Muscle layer of duodenum (tissue), 2 donors: Measurements from ENCODE around the gene DCBLD2.
A peak's percentile ranks its signal among the peaks of the same experiment; 100 is the strongest.

Experiments used
- H3K27ac ChIP-seq: one replicate; pipeline ENCODE4 v1.7.0; 2013; ENCODE audit warnings: mild to moderate bottlenecking, low read length
- H3K27me3 ChIP-seq: one replicate; pipeline ENCODE4 v1.7.0; 2013; ENCODE audit warnings: low read depth, mild to moderate bottlenecking, control low read depth, low read length
- H3K36me3 ChIP-seq, 2 donors: one replicate each; pipeline ENCODE4 v1.7.0; 2013; ENCODE audit warnings: low read length in 2 of 2, control low read depth in 1 of 2, mild to moderate bottlenecking in 1 of 2; ENCODE audit not compliant: insufficient read depth in 2 of 2, control insufficient read depth in 1 of 2
- H3K4me1 ChIP-seq, 2 donors: one replicate each; pipeline ENCODE4 v1.7.0; 2013; ENCODE audit warnings: low read length in 2 of 2, mild to moderate bottlenecking in 2 of 2, control low read depth in 1 of 2, moderate library complexity in 1 of 2; ENCODE audit not compliant: insufficient read depth in 2 of 2, control insufficient read depth in 1 of 2
- H3K4me3 ChIP-seq, 2 donors: one replicate each; pipeline ENCODE4 v1.7.0; 2013; ENCODE audit warnings: low read length in 2 of 2, low read depth in 1 of 2, mild to moderate bottlenecking in 1 of 2
- H3K9me3 ChIP-seq, 2 donors: one replicate each; pipeline ENCODE4 v1.7.0; 2013; ENCODE audit warnings: low read length in 2 of 2, control low read depth in 1 of 2, mild to moderate bottlenecking in 1 of 2; ENCODE audit not compliant: control insufficient read depth in 1 of 2
- donor health status: healthy.

The DCBLD2 gene

GRCh38 chr3:98901392-98902350, at the start of gene DCBLD2:
Gene DCBLD2, minus strand, starts transcription at chr3:98901695. Its CDS starts 369 bp downstream, at chr3:98901326.
- peak within 1 kb of the TSS; percentile 78 to 96 for H3K4me3 ChIP-seq
- H3K27ac ChIP-seq = peak within 1 kb of the TSS; percentile 89
- H3K27me3 ChIP-seq = no peaks in the 10 kb centered on the region
- H3K4me1 ChIP-seq = peaks cover 0 to 13% of the 10 kb centered on the region in 2 donors
- H3K9me3 ChIP-seq = no peaks in the 10 kb centered on the region
- H3K36me3 ChIP-seq = no peaks in the 10 kb centered on the region

DNA sequence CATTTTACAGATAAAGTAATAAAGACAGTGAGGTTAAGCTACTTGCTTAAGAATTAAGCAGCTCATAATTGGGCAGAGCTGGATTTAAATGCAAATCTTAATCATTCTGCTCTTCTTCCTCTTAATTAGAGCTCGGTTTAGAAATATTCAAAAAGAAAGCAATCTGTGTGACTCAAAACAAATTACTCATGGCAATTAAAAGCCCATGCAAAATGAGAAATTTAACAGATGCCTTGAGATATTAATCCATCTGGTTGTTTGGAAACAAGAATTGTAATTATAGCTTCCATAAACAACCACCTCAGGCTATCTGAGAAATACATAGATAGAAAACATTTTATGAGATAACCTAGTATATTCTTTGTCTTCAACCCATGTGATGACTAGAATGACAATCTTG, 44.2 kb upstream of the DCBLD2 start:
- Histone ChIP-seq H3K27me3 (no peaks in the 10 kb centered on the region), H3K36me3 (no peaks in the 10 kb centered on the region), H3K4me1 (no peaks in the 10 kb centered on the region), H3K4me3 (no peak overlapping the region), H3K27ac (no peak overlapping the region), H3K9me3 (no peaks in the 10 kb centered on the region)

DNA sequence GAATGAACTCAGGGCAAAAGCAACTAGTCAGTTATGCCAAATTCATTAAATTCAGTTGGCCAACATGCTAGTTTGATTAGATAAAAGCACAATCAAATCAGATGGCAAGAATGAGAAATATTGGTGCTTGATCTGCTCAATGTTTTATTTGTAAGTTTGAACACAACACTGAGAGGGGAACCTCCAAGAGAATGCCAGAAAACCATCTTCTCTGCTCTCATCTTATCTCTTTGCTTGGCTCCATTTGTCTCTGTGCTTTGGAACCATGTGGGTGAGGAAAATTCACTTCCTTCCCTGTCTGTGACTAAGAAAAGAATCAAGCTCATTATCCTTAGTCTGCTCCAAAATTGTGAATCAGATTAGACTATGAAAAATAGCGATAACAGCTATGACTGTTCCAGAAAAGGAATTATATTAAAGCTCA, 43.6 kb upstream of the DCBLD2 start:
- Histone ChIP-seq H3K9me3 (no peaks in the 10 kb centered on the region), H3K27me3 (no peaks in the 10 kb centered on the region), H3K4me3 (no peak overlapping the region), H3K4me1 (no peaks in the 10 kb centered on the region), H3K36me3 (no peaks in the 10 kb centered on the region), H3K27ac (no peak overlapping the region)

GRCh38 chr3:98930413-98930812, 28.9 kb upstream of the DCBLD2 start:
- Histone ChIP-seq H3K4me1 (no peaks in the 10 kb centered on the region), H3K27ac (no peak overlapping the region), H3K27me3 (no peaks in the 10 kb centered on the region), H3K36me3 (no peaks in the 10 kb centered on the region), H3K9me3 (peaks cover 0 to 15% of the 10 kb centered on the region in 2 donors), H3K4me3 (no peak overlapping the region)

- Histone ChIP-seq H3K36me3 (no peaks in the 10 kb centered on the region), H3K4me1 (no peaks in the 10 kb centered on the region), H3K27ac (no peak overlapping the region), H3K9me3 (no peaks in the 10 kb centered on the region), H3K4me3 (no peak overlapping the region), H3K27me3 (no peaks in the 10 kb centered on the region)
These were observed 20.5 kb upstream of the DCBLD2 start for GRCh38 chr3:98921957-98922356.

GRCh38 chr3:98920166-98920565, 18.7 kb upstream of the DCBLD2 start:
- Histone ChIP-seq H3K27me3 (no peaks in the 10 kb centered on the region), H3K4me3 (no peak overlapping the region), H3K4me1 (no peaks in the 10 kb centered on the region), H3K9me3 (no peaks in the 10 kb centered on the region), H3K36me3 (no peaks in the 10 kb centered on the region), H3K27ac (no peak overlapping the region)

GRCh38 chr3:98918586-98918985, 17.1 kb upstream of the DCBLD2 start:
- H3K4me1 ChIP-seq = no peaks in the 10 kb centered on the region
- H3K27ac ChIP-seq = no peak overlapping the region
- no peaks in the 10 kb centered on the region for H3K36me3 ChIP-seq
- H3K9me3 ChIP-seq = no peaks in the 10 kb centered on the region
- H3K4me3 ChIP-seq = no peak overlapping the region
- H3K27me3 ChIP-seq = no peaks in the 10 kb centered on the region

- Histone ChIP-seq H3K27me3 (no peaks in the 10 kb centered on the region), H3K4me3 (no peak overlapping the region), H3K27ac (no peak overlapping the region), H3K9me3 (no peaks in the 10 kb centered on the region), H3K36me3 (no peaks in the 10 kb centered on the region), H3K4me1 (no peaks in the 10 kb centered on the region)
These were observed 16.1 kb upstream of the DCBLD2 start for GRCh38 chr3:98917608-98918007.

DNA sequence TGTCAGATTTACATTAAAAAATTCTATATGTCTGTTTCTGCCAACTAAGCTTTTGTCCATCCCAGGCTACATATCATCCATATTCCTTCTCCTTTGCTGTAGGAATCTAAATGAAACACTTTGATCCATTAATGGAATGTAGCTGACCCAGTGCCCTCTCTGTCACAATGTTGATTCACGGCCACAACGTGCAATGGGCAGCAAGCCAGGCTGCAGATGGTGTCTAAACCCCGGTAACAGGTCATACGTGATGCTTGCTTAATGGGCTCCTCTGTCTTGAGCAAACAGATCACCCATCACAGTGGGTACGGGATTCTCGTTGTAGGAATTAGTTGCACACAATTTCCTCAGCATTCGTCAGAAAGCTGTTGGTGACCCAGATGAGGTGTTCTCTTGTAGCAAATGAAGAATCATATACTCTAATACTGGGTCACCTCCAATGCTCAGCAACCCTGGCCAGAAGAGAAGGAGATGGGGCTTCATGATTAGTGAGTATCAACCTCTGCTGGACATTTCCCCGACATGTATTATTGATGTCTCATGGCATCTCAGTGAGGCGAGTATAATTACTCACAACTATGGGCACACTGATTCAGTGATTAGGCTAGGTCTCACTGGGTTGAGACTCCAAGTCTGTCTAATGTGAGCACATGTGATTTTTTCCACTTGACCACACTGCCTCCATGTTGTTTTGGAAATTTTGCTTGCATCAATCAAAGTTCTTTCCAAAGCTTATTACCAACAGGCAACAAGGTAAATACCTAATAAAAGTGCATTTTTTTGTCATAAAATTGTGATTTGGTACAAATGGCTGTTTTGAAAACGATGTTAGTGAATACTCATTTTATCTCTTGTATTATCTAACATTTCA, 12.9 kb upstream of the DCBLD2 start:
- H3K4me3 ChIP-seq = no peak overlapping the region
- no peaks in the 10 kb centered on the region for H3K4me1 ChIP-seq
- H3K27me3 ChIP-seq = no peaks in the 10 kb centered on the region

GRCh38 chr3:98912448-98912847, 11.0 kb upstream of the DCBLD2 start:
- Histone ChIP-seq H3K27ac (no peak overlapping the region), H3K4me1 (no peaks in the 10 kb centered on the region), H3K27me3 (no peaks in the 10 kb centered on the region), H3K4me3 (no peak overlapping the region), H3K9me3 (peaks cover 0 to 7% of the 10 kb centered on the region in 2 donors), H3K36me3 (no peaks in the 10 kb centered on the region)

More for the DNA sequence above, 12.9 kb upstream of the DCBLD2 start:
- H3K27ac ChIP-seq = no peak overlapping the region
- peaks cover 0 to 7% of the 10 kb centered on the region in 2 donors for H3K9me3 ChIP-seq
- no peaks in the 10 kb centered on the region for H3K36me3 ChIP-seq

- Histone ChIP-seq H3K9me3 (peaks cover 0 to 7% of the 10 kb centered on the region in 2 donors), H3K27ac (no peak overlapping the region), H3K4me1 (no peaks in the 10 kb centered on the region), H3K4me3 (no peak overlapping the region), H3K27me3 (no peaks in the 10 kb centered on the region), H3K36me3 (no peaks in the 10 kb centered on the region)
These were observed 4.7 kb upstream of the DCBLD2 start for GRCh38 chr3:98906230-98906629.
